Heart left ventricle (tissue), 16 donors: Measurements from ENCODE around the gene NUTF2. TPM values are rescaled to one million over a fixed set of nuclear protein-coding genes. Genes with fewer than 3 reads are reported as not detected.

Experiments used
- ATAC-seq, 4 donors: fragments of 200-7000 bp; cut with Tn5 transposase; one replicate each; pipeline ENCODE4 v1.9.1; 2020 to 2022; ENCODE audit warnings: moderate library complexity in 4 of 4, mild to moderate bottlenecking in 3 of 4, moderate number of reproducible peaks in 1 of 4
- DNase-seq, 5 donors: peaks; one replicate each; pipeline ENCODE4 v3.0.0-alpha.2; 2020
- H3K27ac ChIP-seq, 12 donors: fragments of 200-600 bp; sonication (generic) in 4 of 12; one replicate each; pipeline versions ENCODE4 v1.5.0 to v1.8.0; 2016 to 2022; ENCODE audit warnings: mild to moderate bottlenecking in 2 of 12
- H3K27me3 ChIP-seq, 9 donors: fragments of 200-600 bp; sonication (generic) in 2 of 9; one replicate each; pipeline versions ENCODE4 v1.5.1 to v1.8.0; 2016 to 2022; ENCODE audit warnings: mild to moderate bottlenecking in 3 of 9
- H3K36me3 ChIP-seq, 9 donors: fragments of 200-600 bp; sonication (generic) in 2 of 9; one replicate each; pipeline versions ENCODE4 v1.5.0 to v1.8.0; 2018 to 2022; ENCODE audit warnings: mild to moderate bottlenecking in 2 of 9
- H3K4me1 ChIP-seq, 12 donors: fragments of 200-600 bp; sonication (generic) in 4 of 12; one replicate each; pipeline versions ENCODE4 v1.5.0 to v1.8.0; 2016 to 2022; ENCODE audit warnings: mild to moderate bottlenecking in 3 of 12
- H3K4me3 ChIP-seq, 12 donors: fragments of 200-600 bp; sonication (generic) in 4 of 12; one replicate each; pipeline versions ENCODE4 v1.5.0 to v1.8.0; 2017 to 2022; ENCODE audit warnings: mild to moderate bottlenecking in 9 of 12, moderate library complexity in 4 of 12
- H3K9me3 ChIP-seq, 12 donors: fragments of 200-600 bp; sonication (generic) in 4 of 12; one replicate each; pipeline versions ENCODE4 v1.5.0 to v1.8.0; 2016 to 2022; ENCODE audit warnings: mild to moderate bottlenecking in 1 of 12
- CTCF ChIP-seq, 12 donors: fragments of 200-600 bp; sonication (generic) in 4 of 12; IDR thresholded peaks; one replicate each; pipeline versions ENCODE4 v1.5.0 to v1.8.0; 2018 to 2022; ENCODE audit warnings: antibody characterized with exemption in 12 of 12, mild to moderate bottlenecking in 5 of 12
- POLR2A ChIP-seq, 2 donors: fragments of 450-650 bp; IDR thresholded peaks; one replicate each; pipeline ENCODE4 v1.6.1; 2017; ENCODE audit warnings: antibody characterized with exemption in 2 of 2, mild to moderate bottlenecking in 2 of 2, moderate library complexity in 2 of 2
- WGBS, 4 donors: extraction: QIAGEN DNeasy Blood & Tissue Kit in 2 of 4; methylation state at CpG; one replicate each; pipeline versions ENCODE4 v1.1.5 to v1.1.7; 2013 to 2018; 5-methylcytosine and 5-hydroxymethylcytosine counted together
- intact Hi-C, 10 donors: fragments of 100-400 bp; cut with DNase I; formaldehyde crosslinking; loops; one replicate each; pipeline versions ENCODE4 v1.11.1 to v1.14.2; 2022
- polyA plus RNA-seq, 2 donors: library from polyadenylated mRNA; stranded (reverse); fragments of 200-250 nt; gene quantifications; one replicate each; pipeline ENCODE4 v1.2.3, GENCODE V29; 2013
- total RNA-seq, 9 donors: library from RNA; depleted of rRNA in 2 of 9; stranded (reverse); fragments of >200 nt in 2 of 9; fragmentation: NEBNext Ultra II Directional in 3 of 9; extraction: Animal tissue kit (Norgen Biotek cat#: 25700) in 3 of 9; gene quantifications; one replicate each; pipeline versions ENCODE4 v1.1.0 to v1.2.4, GENCODE V29; 2016 to 2023
- donor health status: ischemic (EF 13 %, LVEDD 7.1; RV severe dilation, severe dysfunction).
- donor health status: healthy with polysubstance abuse.
- donor health status: DM: no; HTN: yes; CAD: no.
- donor health status: DM: no; HTN: no; CAD: no.
- donor health status: ischemic (EF 25% LVEDD 6.9; RV normal size, moderate dysfunction).
- donor health status: ischemic (EF 25% LVEDD 5.7; RV mildly dilated, moderate dysfunction).
- donor health status: healthy.
- donor health status: DM: yes; HTN: yes; CAD: no.
- donor health status: ischemic (EF 35%, LVEDD 5.7; RV mildly dilated, moderate dysfunction).
- donor health status: nonischemic (EF 11% LVEDD 7.7; RV severe dilation, severe dysfunction).
- donor health status: DM: yes; HTN: yes; CAD: no.
- donor health status: PGD.
- donor health status: ischemic (EF 29% LVEDD 5.4; RV normal size, mild dysfunction).
- donor health status: nonischemic (EF 23%, LVEDD 6.1; RV moderate dilation, normal function).

Gene NUTF2
- total and polyA plus RNA-seq, 11 donors, result 66.5 to 191 (median 93.9) TPM

- DNase-seq, result no peak
- ATAC-seq, result no peak
- Histone ChIP-seq H3K4me1 (peaks cover 5 to 66% (median 36%) of the 10 kb centered on the region in 12 donors), H3K36me3 (peaks cover 0 to 84% (median 79%) of the 10 kb centered on the region in 9 donors), H3K27me3 (no peaks in the 10 kb centered on the region), H3K9me3 (no peaks in the 10 kb centered on the region), H3K4me3 (no peak overlapping the region), H3K27ac (no peak overlapping the region)
- no peak for TF ChIP-seq POLR2A (IDR thresholded peaks at IDR 0.05)
- no peak for TF ChIP-seq CTCF (IDR thresholded peaks at IDR 0.05)
- intact Hi-C loops, result loop anchor here in 1 of 10 donors (5.0 kb wide), 1 partner anchor 48 kb away; no protein-coding TSS in a partner anchor
- WGBS, 4 donors, result 93 to 97% (median 96%) methylated on average over 7 to 9 of the region's 9 CpGs
Measured at GRCh38 chr16:67878846-67879245, 32.1 kb downstream of the NUTF2 start.

- Histone ChIP-seq H3K27ac (peak overlapping the region in 1 of 12 donors; percentile 92), H3K27me3 (no peaks in the 10 kb centered on the region), H3K4me3 (no peak overlapping the region), H3K9me3 (no peaks in the 10 kb centered on the region), H3K36me3 (peaks cover 0 to 90% (median 83%) of the 10 kb centered on the region in 9 donors), H3K4me1 (peaks cover 0 to 66% (median 35%) of the 10 kb centered on the region in 12 donors)
- no peak for ATAC-seq
- intact Hi-C loops, result loop anchor here in 1 of 10 donors (5.0 kb wide), 1 partner anchor 48 kb away; no protein-coding TSS in a partner anchor
- DNase-seq, result no peak
- TF ChIP-seq CTCF (IDR thresholded peaks at IDR 0.05) (no peak), POLR2A (IDR thresholded peaks at IDR 0.05) (no peak)
- WGBS, 4 donors, result 92 to 96% (median 93%) methylated on average over 6 to 12 of the region's 12 CpGs
Measured at GRCh38 chr16:67879462-67879861, 32.7 kb downstream of the NUTF2 start.

GRCh38 chr16:67879936-67880335 lies 33.2 kb downstream of the NUTF2 start:
- no peak for TF ChIP-seq CTCF (IDR thresholded peaks at IDR 0.05)
- no peak for TF ChIP-seq POLR2A (IDR thresholded peaks at IDR 0.05)
- no peak for ATAC-seq
- Histone ChIP-seq H3K27ac (peak overlapping the region in 2 of 12 donors; percentile 67 to 92), H3K9me3 (no peaks in the 10 kb centered on the region), H3K4me1 (peaks cover 0 to 66% (median 35%) of the 10 kb centered on the region in 12 donors), H3K27me3 (no peaks in the 10 kb centered on the region), H3K4me3 (no peak overlapping the region), H3K36me3 (peaks cover 0 to 95% (median 83%) of the 10 kb centered on the region in 9 donors)
- no peak for DNase-seq
- 80 to 89% (median 87%) methylated on average over 3 to 5 of the region's 5 CpGs for WGBS, 4 donors
- intact Hi-C loops, result loop anchor here (5.0 to 10.0 kb wide), 6 partner anchors 47 to 165 kb away; no protein-coding TSS in a partner anchor

- Histone ChIP-seq H3K4me1 (peaks cover 0 to 65% (median 34%) of the 10 kb centered on the region in 12 donors), H3K27me3 (no peaks in the 10 kb centered on the region), H3K4me3 (no peak overlapping the region), H3K36me3 (peaks cover 0 to 100% (median 83%) of the 10 kb centered on the region in 9 donors), H3K9me3 (no peaks in the 10 kb centered on the region), H3K27ac (peak overlapping the region in 4 of 12 donors; percentile 34 to 92 (median 77))
- no peak for TF ChIP-seq POLR2A (IDR thresholded peaks at IDR 0.05)
- TF ChIP-seq CTCF (IDR thresholded peaks at IDR 0.05), result no peak
- DNase-seq (no peak), ATAC-seq (no peak)
- WGBS, 4 donors, result 82 to 93% (median 93%) methylated on average over 5 to 13 of the region's 13 CpGs
- intact Hi-C loops, result loop anchor here in 9 of 10 donors (5.0 to 10.0 kb wide), 6 partner anchors 47 to 164 kb away; no protein-coding TSS in a partner anchor
Measured at GRCh38 chr16:67880584-67880983, 33.9 kb downstream of the NUTF2 start.
